ENCODE measurements around the gene ADAMTS2.

ADAMTS2 gene

DNA sequence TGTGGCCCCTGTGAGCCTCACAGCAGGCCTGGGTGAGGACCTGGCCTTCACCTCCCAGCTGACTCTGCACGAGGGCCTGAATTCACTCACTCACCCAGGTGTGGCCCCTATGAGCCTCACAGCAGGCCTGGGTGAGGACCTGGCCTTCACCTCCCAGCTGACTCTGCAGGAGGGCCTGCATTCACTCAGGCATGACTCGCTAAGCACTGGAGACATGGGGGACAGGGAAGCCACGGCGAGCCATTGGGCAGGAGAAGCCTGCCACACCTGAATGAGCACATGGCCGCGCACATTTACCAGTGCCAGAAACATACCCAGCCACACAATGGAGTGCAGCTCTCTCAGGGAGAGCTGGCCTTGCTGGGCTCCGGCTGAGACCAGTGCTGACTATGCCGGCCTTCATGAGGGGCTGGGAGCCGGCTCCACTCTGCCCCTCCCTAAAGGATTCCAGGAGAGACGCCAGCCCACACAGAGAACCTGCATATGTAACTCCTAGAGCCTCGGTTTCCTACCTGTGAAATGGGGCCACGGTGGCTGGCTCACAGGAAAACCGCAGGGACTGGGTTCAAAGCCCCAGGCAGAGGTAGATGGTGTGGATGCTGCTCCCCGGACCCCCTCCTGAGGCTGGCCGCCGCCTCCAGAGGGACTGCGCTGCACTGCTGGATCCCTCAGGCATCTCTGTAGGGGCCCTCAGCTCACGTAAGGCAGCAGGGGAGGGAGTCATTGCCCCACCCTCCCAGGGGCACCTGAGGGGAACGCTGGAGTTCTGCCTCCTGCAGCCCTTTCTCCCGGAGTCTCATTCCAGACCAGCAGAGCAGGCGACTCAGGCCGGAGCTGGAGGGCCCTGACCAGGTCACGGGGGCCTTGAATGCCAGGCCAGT lies 7.2 kb downstream of the ADAMTS2 start:
- H3K27me3 ChIP-seq (ENCODE audit: control insufficient read depth, insufficient read depth, low read length) = peaks cover 17% of the 10 kb centered on the region
- no peaks in the 10 kb centered on the region for H3K4me1 ChIP-seq (ENCODE audit: control insufficient read depth, insufficient read depth, low read length)
- no peaks in the 10 kb centered on the region for H3K36me3 ChIP-seq (ENCODE audit: control insufficient read depth, insufficient read depth, low read length)
- no peak overlapping the region for H3K9ac ChIP-seq (ENCODE audit: low read length)
- H3K4me3 ChIP-seq (ENCODE audit: low read length) = no peak overlapping the region
- no peaks in the 10 kb centered on the region for H3K9me3 ChIP-seq (ENCODE audit: control insufficient read depth, low read length)

DNA sequence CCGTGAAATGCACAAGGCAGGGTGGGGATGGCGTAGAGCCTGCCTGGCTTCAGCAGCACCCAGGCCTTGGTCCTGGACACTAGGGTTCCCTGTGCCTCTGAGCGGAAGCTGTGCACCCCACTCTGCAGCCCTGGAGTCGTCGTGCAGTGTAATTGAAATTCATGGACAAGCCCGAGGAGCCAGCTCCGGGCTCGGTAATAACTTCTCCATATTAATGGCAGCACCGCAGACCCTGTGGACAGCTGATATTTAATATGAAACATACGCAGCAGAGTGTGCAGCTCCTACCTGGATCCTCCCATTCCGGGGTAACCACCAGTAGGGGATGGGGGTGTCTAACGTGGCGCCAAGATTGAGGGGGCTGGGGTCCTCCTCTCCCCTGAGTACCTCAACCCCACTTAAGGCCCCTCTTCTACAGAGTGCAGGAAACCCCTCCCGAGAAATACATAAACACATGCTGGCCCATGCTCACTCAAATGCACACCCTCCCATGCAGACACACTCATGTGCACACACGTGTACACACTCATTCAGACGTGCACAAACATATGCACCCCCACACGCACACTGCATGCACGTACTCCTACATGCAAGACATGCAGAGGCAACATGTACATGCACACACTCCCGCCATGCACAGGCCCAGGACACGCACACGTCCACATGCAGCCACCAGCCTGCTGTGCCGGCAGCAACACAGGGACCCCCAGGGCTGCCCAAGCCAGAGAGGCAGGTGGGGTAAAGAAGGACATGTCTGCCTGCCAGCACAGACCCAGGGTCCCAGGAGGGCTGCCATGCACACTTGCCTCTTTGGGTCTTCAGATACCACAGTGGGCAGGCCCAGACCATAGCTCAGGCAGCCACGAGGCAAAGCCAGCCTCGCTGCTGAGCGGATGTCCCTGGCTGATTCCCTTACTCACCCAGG lies 8.1 kb downstream of the ADAMTS2 start:
- Histone ChIP-seq H3K9ac (ENCODE audit: low read length) (no peak overlapping the region), H3K4me3 (ENCODE audit: low read length) (no peak overlapping the region), H3K4me1 (ENCODE audit: control insufficient read depth, insufficient read depth, low read length) (no peaks in the 10 kb centered on the region), H3K27me3 (ENCODE audit: control insufficient read depth, insufficient read depth, low read length) (peaks cover 8% of the 10 kb centered on the region), H3K36me3 (ENCODE audit: control insufficient read depth, insufficient read depth, low read length) (no peaks in the 10 kb centered on the region), H3K9me3 (ENCODE audit: control insufficient read depth, low read length) (no peaks in the 10 kb centered on the region)

DNA sequence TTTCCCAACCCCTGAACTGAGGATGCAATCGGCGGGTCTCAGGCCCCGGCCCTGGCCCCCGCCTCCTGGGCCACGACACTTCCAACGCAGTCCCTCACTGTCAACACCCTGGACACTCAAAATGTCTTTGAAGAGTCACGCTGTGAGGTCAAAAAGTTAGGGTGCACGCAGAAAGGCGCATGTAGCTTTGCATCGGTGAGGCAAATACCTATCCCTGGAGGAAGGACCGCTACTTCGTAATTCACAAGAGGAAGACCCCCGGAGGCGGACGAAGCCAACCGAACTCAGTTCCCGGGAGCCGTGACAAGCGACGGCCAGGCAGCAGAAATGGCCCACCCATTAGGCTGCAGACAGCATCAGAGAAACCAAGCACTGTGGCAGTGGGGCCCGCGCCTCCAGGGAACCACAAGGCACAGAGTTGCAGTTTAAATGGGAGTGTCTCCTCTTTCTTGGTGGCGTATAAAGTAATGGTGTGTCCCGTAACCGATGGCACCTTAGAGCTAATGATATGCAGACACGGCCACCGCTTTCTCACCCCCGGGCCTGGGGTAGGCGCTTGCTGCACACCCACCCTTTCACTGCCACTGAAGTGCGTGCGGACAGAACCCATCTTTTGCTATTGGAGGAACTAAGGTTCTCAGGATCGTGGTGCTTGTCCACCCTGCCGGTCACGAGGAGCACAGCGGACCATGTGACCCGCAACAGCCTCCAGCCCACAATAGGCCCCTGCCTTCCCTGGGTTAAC lies 9.0 kb downstream of the ADAMTS2 start:
- H3K27me3 ChIP-seq (ENCODE audit: control insufficient read depth, insufficient read depth, low read length) = peaks cover 4% of the 10 kb centered on the region
- H3K4me1 ChIP-seq (ENCODE audit: control insufficient read depth, insufficient read depth, low read length) = no peaks in the 10 kb centered on the region
- no peak overlapping the region for H3K9ac ChIP-seq (ENCODE audit: low read length)
- H3K36me3 ChIP-seq (ENCODE audit: control insufficient read depth, insufficient read depth, low read length) = no peaks in the 10 kb centered on the region
- no peak overlapping the region for H3K4me3 ChIP-seq (ENCODE audit: low read length)
- no peaks in the 10 kb centered on the region for H3K9me3 ChIP-seq (ENCODE audit: control insufficient read depth, low read length)

DNA sequence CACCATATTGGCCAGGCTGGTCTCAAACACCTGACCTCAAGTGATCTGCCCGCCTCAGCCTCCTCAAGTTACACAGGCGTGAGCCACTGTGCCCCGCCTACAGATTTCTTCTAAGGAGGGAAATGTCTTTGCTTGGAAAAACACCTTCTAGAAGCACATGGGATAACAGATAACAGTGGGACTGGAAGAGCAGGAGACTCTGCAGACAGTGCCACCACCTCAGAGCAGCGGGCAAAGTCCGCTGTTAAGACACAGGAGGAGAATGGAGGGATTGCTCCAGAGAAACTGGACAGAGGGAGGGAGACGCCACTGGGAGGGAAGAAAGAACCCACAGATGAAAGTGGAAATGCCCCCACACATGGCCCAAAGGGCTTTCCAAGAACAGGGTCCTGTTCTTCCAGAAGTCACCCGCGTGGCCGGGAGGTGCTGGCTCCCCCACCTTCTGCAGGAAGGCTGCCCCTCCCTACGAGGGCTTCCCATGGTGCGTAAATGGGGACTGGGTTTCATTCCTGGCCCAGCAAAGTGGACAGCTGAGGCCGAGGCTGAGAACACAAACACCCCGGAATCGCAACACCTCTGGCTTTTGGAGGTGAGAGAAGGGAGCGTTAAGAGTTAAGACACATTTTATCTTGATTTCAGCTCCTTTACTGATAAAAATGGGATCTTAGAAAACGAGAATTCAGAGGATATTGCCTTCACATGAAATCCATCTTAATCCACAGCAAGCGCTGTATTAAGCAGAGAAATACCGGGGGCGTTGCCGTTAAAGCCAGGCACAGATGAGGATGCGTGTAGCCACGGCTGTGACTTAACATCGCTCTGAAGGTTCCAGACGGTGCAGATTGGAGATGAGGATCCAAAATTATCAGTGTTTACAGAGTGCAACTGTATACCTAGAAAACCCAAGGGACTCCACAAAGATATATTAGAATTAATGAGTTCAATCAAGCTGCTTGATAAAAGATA lies 11.2 kb downstream of the ADAMTS2 start:
- peaks cover 4% of the 10 kb centered on the region for H3K27me3 ChIP-seq (ENCODE audit: control insufficient read depth, insufficient read depth, low read length)
- H3K9ac ChIP-seq (ENCODE audit: low read length) = no peak overlapping the region
- H3K4me1 ChIP-seq (ENCODE audit: control insufficient read depth, insufficient read depth, low read length) = no peaks in the 10 kb centered on the region
- H3K4me3 ChIP-seq (ENCODE audit: low read length) = no peak overlapping the region
- no peaks in the 10 kb centered on the region for H3K36me3 ChIP-seq (ENCODE audit: control insufficient read depth, insufficient read depth, low read length)
- H3K9me3 ChIP-seq (ENCODE audit: control insufficient read depth, low read length) = no peaks in the 10 kb centered on the region

DNA sequence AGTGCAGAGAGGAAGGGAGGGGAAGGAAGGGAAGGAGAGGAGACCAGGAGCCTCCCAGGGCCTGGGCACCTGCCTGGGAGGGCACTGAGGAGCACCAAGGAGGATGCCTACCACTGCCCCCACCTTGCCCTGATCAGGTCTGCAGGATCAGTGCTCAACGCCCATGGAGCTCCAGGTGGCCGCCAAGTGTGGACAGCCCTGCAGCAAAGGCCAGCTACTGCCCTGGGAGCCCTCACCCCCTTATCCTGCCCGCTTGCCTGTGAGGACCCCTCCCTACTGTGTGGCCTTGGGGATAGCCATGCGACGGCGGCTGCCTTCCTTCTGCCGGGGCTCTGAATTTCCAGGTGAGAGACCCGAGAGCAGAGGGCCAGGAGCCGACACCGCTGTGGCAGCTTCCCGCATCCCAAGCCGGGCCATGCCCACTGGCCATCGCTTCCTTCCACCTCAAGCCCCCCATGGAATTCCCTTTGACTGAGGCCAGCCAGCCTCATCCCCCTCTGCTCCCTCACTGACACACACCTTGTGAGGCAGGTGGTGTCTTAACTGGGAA lies 12.4 kb downstream of the ADAMTS2 start:
- H3K36me3 ChIP-seq (ENCODE audit: control insufficient read depth, insufficient read depth, low read length) = no peaks in the 10 kb centered on the region
- peaks cover 4% of the 10 kb centered on the region for H3K27me3 ChIP-seq (ENCODE audit: control insufficient read depth, insufficient read depth, low read length)
- no peaks in the 10 kb centered on the region for H3K4me1 ChIP-seq (ENCODE audit: control insufficient read depth, insufficient read depth, low read length)
- no peaks in the 10 kb centered on the region for H3K9me3 ChIP-seq (ENCODE audit: control insufficient read depth, low read length)
- no peak overlapping the region for H3K4me3 ChIP-seq (ENCODE audit: low read length)
- H3K9ac ChIP-seq (ENCODE audit: low read length) = no peak overlapping the region

DNA sequence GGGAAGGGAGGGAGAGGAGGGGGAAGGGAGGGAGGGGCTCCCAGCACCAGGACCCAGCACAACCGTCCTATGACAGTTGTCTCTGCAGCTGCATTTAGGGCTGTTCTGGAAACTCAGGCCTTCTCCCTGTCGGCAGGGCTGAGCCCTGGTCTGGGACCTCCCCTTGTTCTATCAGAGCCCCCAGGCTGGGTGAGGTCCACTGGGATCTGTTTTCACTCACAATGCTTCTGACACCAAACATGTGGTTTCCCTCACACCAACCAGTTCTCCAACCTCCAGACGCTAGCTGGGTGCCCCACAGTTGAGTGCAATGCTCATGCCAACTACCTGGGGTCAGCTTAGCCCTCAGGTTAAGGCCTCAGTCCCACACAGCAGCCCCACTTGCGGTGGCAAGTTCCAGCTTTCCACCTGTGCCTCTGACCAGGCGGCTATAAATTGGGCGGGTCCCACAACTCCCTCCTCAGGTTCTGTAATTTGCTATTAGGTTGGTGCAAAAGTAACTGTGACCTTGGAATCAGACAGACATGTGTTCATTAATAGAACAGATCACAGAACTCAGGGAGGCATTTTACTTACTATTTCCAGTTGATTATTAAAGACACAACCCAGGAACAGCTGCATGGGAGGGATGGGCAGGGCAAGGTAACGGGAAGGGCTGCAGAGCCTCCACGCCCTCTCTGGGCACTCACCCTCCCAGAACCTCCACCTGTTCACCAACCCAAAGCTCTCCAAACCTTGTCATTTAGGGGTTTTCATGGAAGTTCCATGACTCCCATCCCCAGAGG lies 13.5 kb downstream of the ADAMTS2 start:
- Histone ChIP-seq H3K36me3 (ENCODE audit: control insufficient read depth, insufficient read depth, low read length) (no peaks in the 10 kb centered on the region), H3K4me3 (ENCODE audit: low read length) (no peak overlapping the region), H3K4me1 (ENCODE audit: control insufficient read depth, insufficient read depth, low read length) (no peaks in the 10 kb centered on the region), H3K27me3 (ENCODE audit: control insufficient read depth, insufficient read depth, low read length) (no peaks in the 10 kb centered on the region), H3K9ac (ENCODE audit: low read length) (no peak overlapping the region), H3K9me3 (ENCODE audit: control insufficient read depth, low read length) (no peaks in the 10 kb centered on the region)

DNA sequence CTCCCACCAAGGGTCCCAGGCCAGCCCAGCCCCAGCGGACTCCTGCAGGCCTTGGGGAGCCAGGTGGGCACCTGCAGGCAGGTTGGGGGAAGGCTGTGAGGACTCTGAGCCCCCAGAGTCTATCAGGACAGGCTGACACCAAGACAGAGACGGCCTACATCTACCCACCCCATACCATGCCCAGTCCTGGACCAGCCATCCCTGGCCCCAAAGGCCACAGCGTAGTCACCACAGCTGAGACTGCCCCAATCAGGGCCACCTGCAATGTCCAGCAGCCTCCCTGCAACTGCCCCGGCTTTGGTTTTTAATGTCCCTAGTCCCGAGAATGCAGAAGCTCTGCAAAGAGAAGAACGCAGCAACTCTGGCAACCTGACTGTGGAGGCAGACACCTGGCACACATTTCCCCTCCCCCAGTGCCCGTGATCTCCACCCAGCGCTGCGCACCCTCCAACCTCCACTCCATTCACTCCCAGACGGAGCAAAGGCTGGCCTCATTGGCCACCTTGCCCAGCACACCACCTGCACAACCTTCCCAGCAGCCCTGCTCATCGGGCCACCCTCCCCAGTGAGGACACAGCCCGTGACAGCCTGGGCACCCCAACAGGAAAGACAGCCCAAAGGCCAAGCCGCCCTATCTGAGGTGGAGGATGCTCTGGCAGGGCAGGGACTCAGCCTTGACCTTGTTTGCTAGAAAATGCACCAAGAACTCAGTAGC lies 14.9 kb downstream of the ADAMTS2 start:
- Histone ChIP-seq H3K9ac (ENCODE audit: low read length) (no peak overlapping the region), H3K4me3 (ENCODE audit: low read length) (no peak overlapping the region), H3K4me1 (ENCODE audit: control insufficient read depth, insufficient read depth, low read length) (no peaks in the 10 kb centered on the region), H3K27me3 (ENCODE audit: control insufficient read depth, insufficient read depth, low read length) (peaks cover 3% of the 10 kb centered on the region), H3K9me3 (ENCODE audit: control insufficient read depth, low read length) (no peaks in the 10 kb centered on the region), H3K36me3 (ENCODE audit: control insufficient read depth, insufficient read depth, low read length) (no peaks in the 10 kb centered on the region)

DNA sequence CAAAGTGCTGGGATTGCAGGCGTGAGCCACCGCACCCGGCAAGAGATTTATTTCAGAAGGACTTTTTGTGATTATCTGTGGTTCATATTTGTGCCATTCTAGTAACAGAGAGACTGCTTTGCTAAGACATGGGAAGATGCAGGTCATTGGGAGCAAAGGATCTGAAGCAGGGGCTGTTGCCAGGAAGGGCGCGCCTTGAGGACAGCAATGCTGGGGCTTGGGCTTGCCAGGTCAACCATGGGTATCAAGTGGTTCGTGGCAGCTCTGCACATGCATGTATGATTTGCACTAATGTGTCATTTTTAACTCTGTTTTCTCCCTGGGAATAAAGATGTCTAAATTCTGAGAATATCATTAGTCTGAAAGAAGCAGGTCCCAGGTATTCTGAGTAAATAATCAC lies 17.0 kb downstream of the ADAMTS2 start:
- Histone ChIP-seq H3K4me1 (ENCODE audit: control insufficient read depth, insufficient read depth, low read length) (no peaks in the 10 kb centered on the region), H3K4me3 (ENCODE audit: low read length) (no peak overlapping the region), H3K9ac (ENCODE audit: low read length) (no peak overlapping the region), H3K27me3 (ENCODE audit: control insufficient read depth, insufficient read depth, low read length) (peaks cover 3% of the 10 kb centered on the region), H3K36me3 (ENCODE audit: control insufficient read depth, insufficient read depth, low read length) (no peaks in the 10 kb centered on the region), H3K9me3 (ENCODE audit: control insufficient read depth, low read length) (no peaks in the 10 kb centered on the region)

DNA sequence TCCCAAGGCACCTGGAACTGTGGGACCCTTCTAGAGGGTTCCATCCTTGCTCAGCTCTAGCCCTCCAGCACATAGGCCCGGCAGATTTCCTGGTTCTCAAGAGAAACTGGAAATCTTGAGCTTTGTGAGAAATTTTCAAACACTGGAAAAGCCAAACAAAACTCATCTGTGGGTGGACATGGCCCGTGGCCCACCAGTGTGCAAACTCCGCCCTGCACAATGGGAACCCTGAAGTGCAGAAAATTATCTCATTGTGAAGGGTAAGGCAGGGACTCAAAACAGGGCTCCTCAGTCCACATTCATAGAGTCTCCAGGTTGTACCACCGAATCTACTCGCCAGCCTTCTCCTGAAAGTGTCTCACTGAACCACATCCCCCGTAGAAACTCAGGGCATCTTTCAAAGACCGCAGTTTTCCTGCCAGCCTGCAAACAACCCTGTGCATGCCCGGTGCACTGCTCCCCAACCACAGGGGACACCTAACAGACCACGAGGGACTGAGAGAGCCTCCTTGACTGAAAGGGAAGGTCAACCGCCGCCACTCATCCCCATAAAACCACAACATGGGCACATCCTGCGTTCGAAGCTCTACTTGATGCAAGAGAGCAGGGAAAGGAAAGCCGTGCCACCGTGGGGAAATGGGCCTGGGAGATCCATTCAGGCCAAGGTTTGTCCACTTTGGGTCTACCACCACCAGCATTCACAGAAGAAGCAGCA lies 18.1 kb downstream of the ADAMTS2 start:
- H3K36me3 ChIP-seq (ENCODE audit: control insufficient read depth, insufficient read depth, low read length) = no peaks in the 10 kb centered on the region

More for the DNA sequence above, 18.1 kb downstream of the ADAMTS2 start:
- no peak overlapping the region for H3K4me3 ChIP-seq (ENCODE audit: low read length)
- peaks cover 3% of the 10 kb centered on the region for H3K27me3 ChIP-seq (ENCODE audit: control insufficient read depth, insufficient read depth, low read length)
- no peaks in the 10 kb centered on the region for H3K4me1 ChIP-seq (ENCODE audit: control insufficient read depth, insufficient read depth, low read length)
- no peaks in the 10 kb centered on the region for H3K9me3 ChIP-seq (ENCODE audit: control insufficient read depth, low read length)
- H3K9ac ChIP-seq (ENCODE audit: low read length) = no peak overlapping the region
